Liver (tissue), 9 donors: Measurements from ENCODE around the gene MED27. TPM values are rescaled to one million over a fixed set of nuclear protein-coding genes. Genes with fewer than 3 reads are reported as not detected.

Experiments
- DNase-seq: peaks from one replicate; pipeline ENCODE4 v3.0.0-alpha.2; 2017; ENCODE audit warnings: low spot score
- H3K27ac ChIP-seq, 2 donors: one replicate each; pipeline ENCODE4 v1.7.0; 2013; ENCODE audit warnings: inconsistent platforms in 2 of 2, low read length in 2 of 2, control low read depth in 1 of 2, low read depth in 1 of 2, mild to moderate bottlenecking in 1 of 2
- H3K27me3 ChIP-seq, 4 donors: one replicate each; pipeline versions ENCODE4 v1.6.1 to v1.7.0; 2013; ENCODE audit warnings: low read length in 3 of 4, inconsistent platforms in 1 of 4, mild to moderate bottlenecking in 1 of 4, moderate library complexity in 1 of 4; ENCODE audit not compliant: control insufficient read depth in 4 of 4, insufficient read depth in 4 of 4
- H3K36me3 ChIP-seq, 4 donors: one replicate each; pipeline versions ENCODE4 v1.6.1 to v1.7.0; 2013; ENCODE audit warnings: low read length in 3 of 4, mild to moderate bottlenecking in 3 of 4, low read depth in 1 of 4, moderate library complexity in 1 of 4; ENCODE audit not compliant: control insufficient read depth in 4 of 4, insufficient read depth in 3 of 4
- H3K4me1 ChIP-seq, 4 donors: one replicate each; pipeline versions ENCODE4 v1.6.1 to v1.7.0; 2013; ENCODE audit warnings: low read length in 3 of 4, mild to moderate bottlenecking in 3 of 4, moderate library complexity in 1 of 4; ENCODE audit not compliant: control insufficient read depth in 4 of 4, insufficient read depth in 4 of 4
- H3K4me3 ChIP-seq, 3 donors: one replicate each; pipeline versions ENCODE4 v1.6.1 to v1.7.0; 2013; ENCODE audit warnings: low read length in 3 of 3, control low read depth in 1 of 3, low read depth in 1 of 3, mild to moderate bottlenecking in 1 of 3
- H3K9ac ChIP-seq, 2 donors: one replicate each; pipeline ENCODE4 v1.7.0; 2013; ENCODE audit warnings: low read length in 2 of 2, mild to moderate bottlenecking in 2 of 2, moderate library complexity in 2 of 2, control low read depth in 1 of 2, low read depth in 1 of 2
- H3K9me3 ChIP-seq, 4 donors: one replicate each; pipeline versions ENCODE4 v1.6.1 to v1.7.0; 2013; ENCODE audit warnings: low read length in 3 of 4; ENCODE audit not compliant: control insufficient read depth in 4 of 4
- CTCF ChIP-seq: fragments of 150-350 bp; IDR thresholded peaks from 2 replicates; pipeline ENCODE4 v1.5.1; 2017; ENCODE audit warnings: improper control_type of control experiment, low read depth, low read length; ENCODE audit not compliant: missing input control
- EGR1 ChIP-seq, 2 donors: IDR thresholded peaks; 2 replicates each; pipeline ENCODE4 v1.6.1; 2016 to 2018; ENCODE audit warnings: antibody characterized with exemption in 2 of 2, low read depth in 2 of 2
- FOXA1 ChIP-seq: IDR thresholded peaks from 2 replicates; pipeline ENCODE4 v1.6.1; 2016; ENCODE audit warnings: antibody characterized with exemption
- FOXA2 ChIP-seq: IDR thresholded peaks from 2 replicates; pipeline ENCODE4 v1.6.1; 2016; ENCODE audit warnings: antibody characterized with exemption
- GABPA ChIP-seq, 2 donors: IDR thresholded peaks in 1 of 2; conservative IDR thresholded peaks in 1 of 2; 2 replicates each; pipeline ENCODE4 v1.6.1; 2016; ENCODE audit warnings: antibody characterized with exemption in 2 of 2, mild to moderate bottlenecking in 1 of 2, moderate library complexity in 1 of 2
- HNF4A ChIP-seq, 2 donors: conservative IDR thresholded peaks; 2 replicates each; pipeline ENCODE4 v1.6.1; 2016; ENCODE audit warnings: antibody characterized with exemption in 2 of 2, mild to moderate bottlenecking in 2 of 2
- HNF4G ChIP-seq: IDR thresholded peaks from 2 replicates; pipeline ENCODE4 v1.6.1; 2016; ENCODE audit warnings: antibody characterized with exemption
- REST ChIP-seq: IDR thresholded peaks from 2 replicates; pipeline ENCODE4 v1.6.1; 2016; ENCODE audit warnings: antibody characterized with exemption, mild to moderate bottlenecking
- RXRA ChIP-seq, 2 donors: IDR thresholded peaks; 2 replicates each; pipeline ENCODE4 v1.6.1; 2017 to 2018; ENCODE audit warnings: antibody characterized with exemption in 2 of 2, mild to moderate bottlenecking in 1 of 2
- SP1 ChIP-seq: IDR thresholded peaks from 2 replicates; pipeline ENCODE4 v1.6.1; 2018; ENCODE audit warnings: antibody characterized with exemption, mild to moderate bottlenecking
- TAF1 ChIP-seq: conservative IDR thresholded peaks from 2 replicates; pipeline ENCODE4 v1.6.1; 2016; ENCODE audit warnings: antibody characterized with exemption, mild to moderate bottlenecking
- WGBS: extraction: QIAGEN DNeasy Blood & Tissue Kit; methylation state at CpG from one replicate; pipeline ENCODE4 v1.1.7; 2013; 5-methylcytosine and 5-hydroxymethylcytosine counted together
- polyA plus RNA-seq, 2 donors: library from polyadenylated mRNA; stranded (reverse) in 1 of 2; unstranded in 1 of 2; fragments of 200-250 nt in 1 of 2; fragments of >200 nt in 1 of 2; fragmentation: Nextera tagmentation in 1 of 2; extraction: Ambion mirVana in 1 of 2; gene quantifications; one replicate each; pipeline versions ENCODE4 v1.2.1 to v1.2.3, GENCODE V29; 2013 to 2015
- total RNA-seq, 2 donors: library from RNA; depleted of rRNA; stranded (reverse); fragments of >200 nt; gene quantifications; one replicate each; pipeline ENCODE4 v1.2.3, GENCODE V29; 2014
- TF ChIP-seq, protein P1 (sequence below): IDR thresholded peaks from 2 replicates; pipeline ENCODE4 v1.6.1; 2016; ENCODE audit warnings: antibody characterized with exemption
- TF ChIP-seq, protein P2 (sequence below): IDR thresholded peaks from 2 replicates; pipeline ENCODE4 v1.6.1; 2016; ENCODE audit warnings: antibody characterized with exemption
- donor health status: healthy.
- donor health status: healthy.
- donor health status: healthy.
- donor health status: healthy.
- donor health status: healthy.

Gene MED27
- total and polyA plus RNA-seq, 4 donors, result 4.6 to 7.9 (median 5.5) TPM

DNA sequence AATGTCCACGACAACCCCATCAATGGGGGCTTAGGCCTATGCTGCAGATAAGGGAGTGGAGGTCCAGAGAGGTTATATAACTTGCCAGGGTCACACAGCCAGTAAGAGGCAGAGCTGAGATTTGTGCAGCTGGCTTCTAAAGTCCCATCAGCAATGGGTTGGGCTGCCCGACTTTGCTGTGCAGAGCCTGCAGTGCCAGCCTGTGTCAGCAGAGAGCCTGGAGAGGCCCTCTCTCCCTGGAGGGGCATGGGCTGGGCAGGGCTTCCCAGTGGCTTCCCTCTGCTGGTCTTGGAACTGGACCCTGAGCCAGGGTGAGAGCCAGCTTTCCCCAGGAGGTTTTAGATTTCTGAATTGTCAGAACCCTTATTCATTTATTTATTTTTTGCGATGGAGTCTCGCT lies 262.6 kb downstream of the MED27 start:
- Histone ChIP-seq H3K9ac (no peak overlapping the region), H3K9me3 (no peaks in the 10 kb centered on the region), H3K4me1 (no peaks in the 10 kb centered on the region), H3K4me3 (no peak overlapping the region), H3K27ac (no peak overlapping the region), H3K36me3 (no peaks in the 10 kb centered on the region), H3K27me3 (peaks cover 0 to 8% (median 1%) of the 10 kb centered on the region in 4 donors)
- WGBS, result 85% methylated on average over 4 of the region's 4 CpGs
- no peak for DNase-seq
- TF ChIP-seq, protein P1, sequence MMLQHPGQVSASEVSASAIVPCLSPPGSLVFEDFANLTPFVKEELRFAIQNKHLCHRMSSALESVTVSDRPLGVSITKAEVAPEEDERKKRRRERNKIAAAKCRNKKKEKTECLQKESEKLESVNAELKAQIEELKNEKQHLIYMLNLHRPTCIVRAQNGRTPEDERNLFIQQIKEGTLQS, result no peak
- no peak for TF ChIP-seq FOXA1
- TF ChIP-seq, protein P2, sequence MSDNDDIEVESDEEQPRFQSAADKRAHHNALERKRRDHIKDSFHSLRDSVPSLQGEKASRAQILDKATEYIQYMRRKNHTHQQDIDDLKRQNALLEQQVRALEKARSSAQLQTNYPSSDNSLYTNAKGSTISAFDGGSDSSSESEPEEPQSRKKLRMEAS, result no peak
- no peak for TF ChIP-seq SP1
- no peak for TF ChIP-seq GABPA (IDR thresholded peaks at IDR 0.05 in 1 of 2, conservative IDR thresholded peaks at IDR 0.05 in 1 of 2)
- TF ChIP-seq TAF1, result no peak
- TF ChIP-seq EGR1 (IDR thresholded peaks at IDR 0.05; ENCODE audit: low read depth in 2 of 2), result no peak
- TF ChIP-seq HNF4A (conservative IDR thresholded peaks at IDR 0.05), result no peak
- TF ChIP-seq REST, result no peak
- TF ChIP-seq RXRA (IDR thresholded peaks at IDR 0.05), result no peak
- no peak for TF ChIP-seq CTCF
- TF ChIP-seq FOXA2, result no peak

DNA sequence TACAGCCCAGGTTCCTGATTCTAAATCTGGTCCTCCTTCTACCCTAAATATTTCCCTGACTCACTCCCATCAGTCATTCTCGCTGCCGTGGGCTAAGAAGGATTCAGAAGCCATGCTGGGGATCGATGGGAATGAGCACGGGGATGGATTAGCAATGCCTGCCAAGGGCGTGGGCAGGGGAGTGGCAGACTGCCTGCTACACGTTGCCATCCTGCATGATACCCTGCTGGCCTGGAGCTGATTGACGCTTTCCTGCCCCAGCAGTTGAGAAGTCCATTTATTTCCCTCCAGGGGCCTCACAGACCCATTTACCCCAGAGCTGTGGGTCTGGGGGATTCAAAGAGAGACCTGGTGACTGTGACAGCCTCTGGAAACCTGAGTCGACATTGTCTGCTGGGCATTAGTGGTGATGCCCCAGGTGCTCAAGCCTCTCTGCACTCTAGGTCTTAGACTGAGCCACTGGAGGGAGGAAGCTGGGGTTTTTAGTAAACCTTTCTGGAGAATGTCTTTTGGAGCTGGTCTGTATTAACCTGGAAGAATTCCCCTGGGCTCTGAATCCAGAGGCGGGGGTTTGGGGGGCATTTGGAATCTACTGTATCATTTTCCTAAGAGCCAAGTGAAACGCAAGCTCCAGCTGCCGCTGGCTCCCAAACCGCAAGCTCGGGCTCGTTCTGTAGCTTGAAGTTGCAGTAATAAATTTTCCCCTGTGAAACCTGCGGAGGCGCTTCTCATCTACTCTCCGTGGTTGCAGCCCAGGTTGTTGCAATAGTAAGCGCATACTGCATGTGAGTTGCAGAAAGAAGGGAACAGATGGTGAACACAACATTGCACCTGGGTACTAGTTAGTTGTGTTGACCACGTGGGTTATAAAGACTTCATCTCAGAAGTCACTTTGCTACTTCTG lies 263.4 kb downstream of the MED27 start:
- Histone ChIP-seq H3K4me1 (no peaks in the 10 kb centered on the region), H3K27ac (no peak overlapping the region), H3K36me3 (no peaks in the 10 kb centered on the region), H3K27me3 (peaks cover 0 to 8% (median 1%) of the 10 kb centered on the region in 4 donors), H3K9ac (no peak overlapping the region), H3K9me3 (no peaks in the 10 kb centered on the region), H3K4me3 (no peak overlapping the region)
- TF ChIP-seq HNF4G (no peak), FOXA2 (no peak), RXRA (IDR thresholded peaks at IDR 0.05) (no peak), HNF4A (conservative IDR thresholded peaks at IDR 0.05) (no peak)
- 56% methylated on average over 19 of the region's 19 CpGs for WGBS
- DNase-seq, result no peak
